ENCODE measurements around the gene DBP. TPM values are rescaled to one million over a fixed set of nuclear protein-coding genes. Genes with fewer than 3 reads are reported as not detected.

Gene DBP
- total and polyA plus RNA-seq, 4 donors, result 6.2 to 16.6 (median 15.1) TPM

- no peak overlapping the region for H3K4me3 ChIP-seq (ENCODE audit: low read depth, low read length)
- peak overlapping the region; percentile 52 for H3K27ac ChIP-seq (ENCODE audit: low read depth, low read length)
- H3K36me3 ChIP-seq (ENCODE audit: control insufficient read depth, insufficient read depth, low read length), result peaks cover 60% of the 10 kb centered on the region
- peaks cover 60% of the 10 kb centered on the region for H3K4me1 ChIP-seq (ENCODE audit: control insufficient read depth, insufficient read depth, low read length)
- DNase-seq (ENCODE audit: low read depth in 4 of 6, low spot score in 6 of 6), result no peak
- WGBS (ENCODE audit: insufficient coverage), result 70% methylated on average over 16 of the region's 19 CpGs
- H3K27me3 ChIP-seq (ENCODE audit: control insufficient read depth, insufficient read depth, low read length), result no peaks in the 10 kb centered on the region
- H3K9me3 ChIP-seq (ENCODE audit: control insufficient read depth, insufficient read depth, low read length), result no peaks in the 10 kb centered on the region
These were observed 21.7 kb downstream of the DBP start for GRCh38 chr19:48615231-48616040.

GRCh38 chr19:48614436-48615230 is 22.5 kb downstream of the DBP start, which contains the start of gene FAM83E:
Gene FAM83E, minus strand, starts transcription at chr19:48615076. Its CDS starts 1,704 bp downstream, at chr19:48613372.
- Histone ChIP-seq H3K9me3 (ENCODE audit: control insufficient read depth, insufficient read depth, low read length) (no peaks in the 10 kb centered on the region), H3K4me3 (ENCODE audit: low read depth, low read length) (no peak within 1 kb of the TSS), H3K4me1 (ENCODE audit: control insufficient read depth, insufficient read depth, low read length) (peaks cover 53% of the 10 kb centered on the region), H3K27ac (ENCODE audit: low read depth, low read length) (peak within 1 kb of the TSS; percentile 52), H3K27me3 (ENCODE audit: control insufficient read depth, insufficient read depth, low read length) (no peaks in the 10 kb centered on the region), H3K36me3 (ENCODE audit: control insufficient read depth, insufficient read depth, low read length) (peaks cover 63% of the 10 kb centered on the region)
- no peak for DNase-seq (ENCODE audit: low read depth in 4 of 6, low spot score in 6 of 6)
- WGBS (ENCODE audit: insufficient coverage), result 31% methylated on average over 24 of the region's 31 CpGs

- Histone ChIP-seq H3K36me3 (ENCODE audit: control insufficient read depth, insufficient read depth, low read length) (peaks cover 63% of the 10 kb centered on the region), H3K4me3 (ENCODE audit: low read depth, low read length) (no peak overlapping the region), H3K4me1 (ENCODE audit: control insufficient read depth, insufficient read depth, low read length) (peaks cover 52% of the 10 kb centered on the region), H3K9me3 (ENCODE audit: control insufficient read depth, insufficient read depth, low read length) (no peaks in the 10 kb centered on the region), H3K27ac (ENCODE audit: low read depth, low read length) (no peak overlapping the region), H3K27me3 (ENCODE audit: control insufficient read depth, insufficient read depth, low read length) (no peaks in the 10 kb centered on the region)
- no peak for DNase-seq (ENCODE audit: low read depth in 4 of 6, low spot score in 6 of 6)
- WGBS (ENCODE audit: insufficient coverage), result 79% methylated on average over 12 of the region's 13 CpGs
These were observed 23.2 kb downstream of the DBP start for GRCh38 chr19:48613852-48614435.

- Histone ChIP-seq H3K4me1 (ENCODE audit: control insufficient read depth, insufficient read depth, low read length) (peaks cover 51% of the 10 kb centered on the region), H3K27ac (ENCODE audit: low read depth, low read length) (no peak overlapping the region), H3K9me3 (ENCODE audit: control insufficient read depth, insufficient read depth, low read length) (no peaks in the 10 kb centered on the region), H3K4me3 (ENCODE audit: low read depth, low read length) (no peak overlapping the region), H3K27me3 (ENCODE audit: control insufficient read depth, insufficient read depth, low read length) (no peaks in the 10 kb centered on the region), H3K36me3 (ENCODE audit: control insufficient read depth, insufficient read depth, low read length) (peaks cover 63% of the 10 kb centered on the region)
- no peak for DNase-seq (ENCODE audit: low read depth in 4 of 6, low spot score in 6 of 6)
- WGBS (ENCODE audit: insufficient coverage), result 59% methylated on average over 37 of the region's 39 CpGs
These were observed 23.9 kb downstream of the DBP start for GRCh38 chr19:48613024-48613851.

GRCh38 chr19:48611872-48612271 is 25.3 kb downstream of the DBP start:
- Histone ChIP-seq H3K4me1 (ENCODE audit: control insufficient read depth, insufficient read depth, low read length) (peaks cover 37% of the 10 kb centered on the region), H3K36me3 (ENCODE audit: control insufficient read depth, insufficient read depth, low read length) (peaks cover 56% of the 10 kb centered on the region), H3K27me3 (ENCODE audit: control insufficient read depth, insufficient read depth, low read length) (no peaks in the 10 kb centered on the region), H3K4me3 (ENCODE audit: low read depth, low read length) (no peak overlapping the region), H3K9me3 (ENCODE audit: control insufficient read depth, insufficient read depth, low read length) (no peaks in the 10 kb centered on the region), H3K27ac (ENCODE audit: low read depth, low read length) (no peak overlapping the region)
- DNase-seq (ENCODE audit: low read depth in 4 of 6, low spot score in 6 of 6), result no peak
- whole genome bisulfite sequencing (ENCODE audit: insufficient coverage), result 80% methylated on average over 13 of the region's 14 CpGs

GRCh38 chr19:48609571-48610108 is 27.5 kb downstream of the DBP start:
- H3K4me1 ChIP-seq (ENCODE audit: control insufficient read depth, insufficient read depth, low read length), result peaks cover 15% of the 10 kb centered on the region
- H3K27me3 ChIP-seq (ENCODE audit: control insufficient read depth, insufficient read depth, low read length), result no peaks in the 10 kb centered on the region
- no peak overlapping the region for H3K4me3 ChIP-seq (ENCODE audit: low read depth, low read length)
- H3K27ac ChIP-seq (ENCODE audit: low read depth, low read length), result no peak overlapping the region
- H3K9me3 ChIP-seq (ENCODE audit: control insufficient read depth, insufficient read depth, low read length), result no peaks in the 10 kb centered on the region
- no peak for DNase-seq (ENCODE audit: low read depth in 4 of 6, low spot score in 6 of 6)
- peaks cover 39% of the 10 kb centered on the region for H3K36me3 ChIP-seq (ENCODE audit: control insufficient read depth, insufficient read depth, low read length)
- WGBS (ENCODE audit: insufficient coverage), result 84% methylated on average over 14 of the region's 20 CpGs

- Histone ChIP-seq H3K36me3 (ENCODE audit: control insufficient read depth, insufficient read depth, low read length) (peaks cover 31% of the 10 kb centered on the region), H3K27ac (ENCODE audit: low read depth, low read length) (no peak overlapping the region), H3K27me3 (ENCODE audit: control insufficient read depth, insufficient read depth, low read length) (no peaks in the 10 kb centered on the region), H3K4me3 (ENCODE audit: low read depth, low read length) (no peak overlapping the region), H3K9me3 (ENCODE audit: control insufficient read depth, insufficient read depth, low read length) (no peaks in the 10 kb centered on the region), H3K4me1 (ENCODE audit: control insufficient read depth, insufficient read depth, low read length) (peaks cover 14% of the 10 kb centered on the region)
- DNase-seq (ENCODE audit: low read depth in 4 of 6, low spot score in 6 of 6), result peak in 2 of 6 donors; percentile 71 to 75
- WGBS (ENCODE audit: insufficient coverage), result no CpG with 5 or more reads among the region's 9 CpGs
These were observed 28.3 kb downstream of the DBP start for GRCh38 chr19:48608798-48609263.

GRCh38 chr19:48607359-48607755 is 29.8 kb downstream of the DBP start:
- Histone ChIP-seq H3K9me3 (ENCODE audit: control insufficient read depth, insufficient read depth, low read length) (no peaks in the 10 kb centered on the region), H3K27ac (ENCODE audit: low read depth, low read length) (no peak overlapping the region), H3K36me3 (ENCODE audit: control insufficient read depth, insufficient read depth, low read length) (peaks cover 21% of the 10 kb centered on the region), H3K4me1 (ENCODE audit: control insufficient read depth, insufficient read depth, low read length) (peaks cover 4% of the 10 kb centered on the region), H3K27me3 (ENCODE audit: control insufficient read depth, insufficient read depth, low read length) (no peaks in the 10 kb centered on the region), H3K4me3 (ENCODE audit: low read depth, low read length) (no peak overlapping the region)
- DNase-seq (ENCODE audit: low read depth in 4 of 6, low spot score in 6 of 6), result no peak
- 74% methylated on average over 3 of the region's 7 CpGs for WGBS (ENCODE audit: insufficient coverage)

All from spinal cord (tissue), 10 donors.